ENCODE measurements around the gene OOSP1. TPM values are rescaled to one million over a fixed set of nuclear protein-coding genes. Genes with fewer than 3 reads are reported as not detected.

The OOSP1 gene
- total and polyA plus RNA-seq, 2 of the 8 experiments (the other 6 are each of a cell fraction or from before 2014, with no cell fraction given) = not detected

DNA sequence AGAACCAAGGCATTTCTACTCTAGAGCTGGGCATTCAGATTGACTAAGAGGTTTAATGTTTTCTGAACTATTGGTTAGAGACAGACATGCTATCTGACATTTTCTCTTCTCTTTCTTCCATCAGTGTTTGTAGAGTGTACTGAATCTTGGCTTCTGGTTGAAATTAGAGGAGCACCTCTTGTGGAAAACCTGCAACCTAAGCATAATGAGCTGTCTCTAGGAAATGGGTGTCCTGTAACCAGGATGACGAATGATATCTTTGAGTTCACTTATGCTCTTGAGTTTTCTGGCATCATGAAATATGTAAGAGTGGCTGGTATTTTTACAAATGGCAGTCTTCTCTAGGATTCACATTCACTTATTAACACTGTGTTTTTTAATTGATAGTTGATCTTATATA lies 45.0 kb downstream of the OOSP1 start (continued):
- TF ChIP-seq, protein P1, sequence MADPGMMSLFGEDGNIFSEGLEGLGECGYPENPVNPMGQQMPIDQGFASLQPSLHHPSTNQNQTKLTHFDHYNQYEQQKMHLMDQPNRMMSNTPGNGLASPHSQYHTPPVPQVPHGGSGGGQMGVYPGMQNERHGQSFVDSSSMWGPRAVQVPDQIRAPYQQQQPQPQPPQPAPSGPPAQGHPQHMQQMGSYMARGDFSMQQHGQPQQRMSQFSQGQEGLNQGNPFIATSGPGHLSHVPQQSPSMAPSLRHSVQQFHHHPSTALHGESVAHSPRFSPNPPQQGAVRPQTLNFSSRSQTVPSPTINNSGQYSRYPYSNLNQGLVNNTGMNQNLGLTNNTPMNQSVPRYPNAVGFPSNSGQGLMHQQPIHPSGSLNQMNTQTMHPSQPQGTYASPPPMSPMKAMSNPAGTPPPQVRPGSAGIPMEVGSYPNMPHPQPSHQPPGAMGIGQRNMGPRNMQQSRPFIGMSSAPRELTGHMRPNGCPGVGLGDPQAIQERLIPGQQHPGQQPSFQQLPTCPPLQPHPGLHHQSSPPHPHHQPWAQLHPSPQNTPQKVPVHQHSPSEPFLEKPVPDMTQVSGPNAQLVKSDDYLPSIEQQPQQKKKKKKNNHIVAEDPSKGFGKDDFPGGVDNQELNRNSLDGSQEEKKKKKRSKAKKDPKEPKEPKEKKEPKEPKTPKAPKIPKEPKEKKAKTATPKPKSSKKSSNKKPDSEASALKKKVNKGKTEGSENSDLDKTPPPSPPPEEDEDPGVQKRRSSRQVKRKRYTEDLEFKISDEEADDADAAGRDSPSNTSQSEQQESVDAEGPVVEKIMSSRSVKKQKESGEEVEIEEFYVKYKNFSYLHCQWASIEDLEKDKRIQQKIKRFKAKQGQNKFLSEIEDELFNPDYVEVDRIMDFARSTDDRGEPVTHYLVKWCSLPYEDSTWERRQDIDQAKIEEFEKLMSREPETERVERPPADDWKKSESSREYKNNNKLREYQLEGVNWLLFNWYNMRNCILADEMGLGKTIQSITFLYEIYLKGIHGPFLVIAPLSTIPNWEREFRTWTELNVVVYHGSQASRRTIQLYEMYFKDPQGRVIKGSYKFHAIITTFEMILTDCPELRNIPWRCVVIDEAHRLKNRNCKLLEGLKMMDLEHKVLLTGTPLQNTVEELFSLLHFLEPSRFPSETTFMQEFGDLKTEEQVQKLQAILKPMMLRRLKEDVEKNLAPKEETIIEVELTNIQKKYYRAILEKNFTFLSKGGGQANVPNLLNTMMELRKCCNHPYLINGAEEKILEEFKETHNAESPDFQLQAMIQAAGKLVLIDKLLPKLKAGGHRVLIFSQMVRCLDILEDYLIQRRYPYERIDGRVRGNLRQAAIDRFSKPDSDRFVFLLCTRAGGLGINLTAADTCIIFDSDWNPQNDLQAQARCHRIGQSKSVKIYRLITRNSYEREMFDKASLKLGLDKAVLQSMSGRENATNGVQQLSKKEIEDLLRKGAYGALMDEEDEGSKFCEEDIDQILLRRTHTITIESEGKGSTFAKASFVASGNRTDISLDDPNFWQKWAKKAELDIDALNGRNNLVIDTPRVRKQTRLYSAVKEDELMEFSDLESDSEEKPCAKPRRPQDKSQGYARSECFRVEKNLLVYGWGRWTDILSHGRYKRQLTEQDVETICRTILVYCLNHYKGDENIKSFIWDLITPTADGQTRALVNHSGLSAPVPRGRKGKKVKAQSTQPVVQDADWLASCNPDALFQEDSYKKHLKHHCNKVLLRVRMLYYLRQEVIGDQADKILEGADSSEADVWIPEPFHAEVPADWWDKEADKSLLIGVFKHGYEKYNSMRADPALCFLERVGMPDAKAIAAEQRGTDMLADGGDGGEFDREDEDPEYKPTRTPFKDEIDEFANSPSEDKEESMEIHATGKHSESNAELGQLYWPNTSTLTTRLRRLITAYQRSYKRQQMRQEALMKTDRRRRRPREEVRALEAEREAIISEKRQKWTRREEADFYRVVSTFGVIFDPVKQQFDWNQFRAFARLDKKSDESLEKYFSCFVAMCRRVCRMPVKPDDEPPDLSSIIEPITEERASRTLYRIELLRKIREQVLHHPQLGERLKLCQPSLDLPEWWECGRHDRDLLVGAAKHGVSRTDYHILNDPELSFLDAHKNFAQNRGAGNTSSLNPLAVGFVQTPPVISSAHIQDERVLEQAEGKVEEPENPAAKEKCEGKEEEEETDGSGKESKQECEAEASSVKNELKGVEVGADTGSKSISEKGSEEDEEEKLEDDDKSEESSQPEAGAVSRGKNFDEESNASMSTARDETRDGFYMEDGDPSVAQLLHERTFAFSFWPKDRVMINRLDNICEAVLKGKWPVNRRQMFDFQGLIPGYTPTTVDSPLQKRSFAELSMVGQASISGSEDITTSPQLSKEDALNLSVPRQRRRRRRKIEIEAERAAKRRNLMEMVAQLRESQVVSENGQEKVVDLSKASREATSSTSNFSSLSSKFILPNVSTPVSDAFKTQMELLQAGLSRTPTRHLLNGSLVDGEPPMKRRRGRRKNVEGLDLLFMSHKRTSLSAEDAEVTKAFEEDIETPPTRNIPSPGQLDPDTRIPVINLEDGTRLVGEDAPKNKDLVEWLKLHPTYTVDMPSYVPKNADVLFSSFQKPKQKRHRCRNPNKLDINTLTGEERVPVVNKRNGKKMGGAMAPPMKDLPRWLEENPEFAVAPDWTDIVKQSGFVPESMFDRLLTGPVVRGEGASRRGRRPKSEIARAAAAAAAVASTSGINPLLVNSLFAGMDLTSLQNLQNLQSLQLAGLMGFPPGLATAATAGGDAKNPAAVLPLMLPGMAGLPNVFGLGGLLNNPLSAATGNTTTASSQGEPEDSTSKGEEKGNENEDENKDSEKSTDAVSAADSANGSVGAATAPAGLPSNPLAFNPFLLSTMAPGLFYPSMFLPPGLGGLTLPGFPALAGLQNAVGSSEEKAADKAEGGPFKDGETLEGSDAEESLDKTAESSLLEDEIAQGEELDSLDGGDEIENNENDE (IDR thresholded peaks at IDR 0.05; ENCODE audit: insufficient replicate concordance, low read length) = no peak
- TF ChIP-seq SIX5 (IDR thresholded peaks at IDR 0.05; ENCODE audit: low read depth, low read length) (no peak), ZNF274 (IDR thresholded peaks at IDR 0.05; ENCODE audit: borderline replicate concordance, extremely low read depth, low read length) (no peak), SRF (IDR thresholded peaks at IDR 0.05; ENCODE audit: low read depth, low read length) (no peak), GTF2F1 (IDR thresholded peaks at IDR 0.05; ENCODE audit: borderline replicate concordance, low read depth, low read length) (no peak), CBX5 (IDR thresholded peaks at IDR 0.05; ENCODE audit: low read depth, low read length) (no peak), CEBPB (IDR thresholded peaks at IDR 0.05; ENCODE audit: low read depth, low read length) (no peak), RAD21 (IDR thresholded peaks at IDR 0.05 in 1 of 2, conservative IDR thresholded peaks at IDR 0.05 in 1 of 2; ENCODE audit: low read depth in 2 of 2, low read length in 2 of 2) (no peak)
- TF ChIP-seq, protein P2, sequence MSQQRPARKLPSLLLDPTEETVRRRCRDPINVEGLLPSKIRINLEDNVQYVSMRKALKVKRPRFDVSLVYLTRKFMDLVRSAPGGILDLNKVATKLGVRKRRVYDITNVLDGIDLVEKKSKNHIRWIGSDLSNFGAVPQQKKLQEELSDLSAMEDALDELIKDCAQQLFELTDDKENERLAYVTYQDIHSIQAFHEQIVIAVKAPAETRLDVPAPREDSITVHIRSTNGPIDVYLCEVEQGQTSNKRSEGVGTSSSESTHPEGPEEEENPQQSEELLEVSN (IDR thresholded peaks at IDR 0.05) = no peak

All from H1 (cell line).